K562 (cell line): ENCODE data around the gene CSTPP1. TPM values are rescaled to one million over a fixed set of nuclear protein-coding genes. Genes with fewer than 3 reads are reported as not detected.

ENCODE experiments used
- ATAC-seq: fragments of 200-7000 bp; cut with Tn5 transposase; 3 replicates; pipeline ENCODE4 v1.9.1; 2020; ENCODE audit warnings: moderate library complexity
- BruUV-seq: library from RNA; stranded (reverse); fragments of 400-500 nt; replicated peaks from 2 replicates; lab custom pipeline; 2021; lab: Mats Ljungman, UMichigan
- CTCF ChIA-PET: fragments of 300-600 bp; formaldehyde crosslinking; extraction: SDS; loops from one replicate; lab custom pipeline; 2021; ENCODE audit warnings: low intra/inter-chr PET ratio; lab: Yijun Ruan, JAX
- POLR2A ChIA-PET: fragments of 300-600, 350-650 bp; sonication (Branson Sonifier 250); formaldehyde crosslinking; extraction: SDS; loops from one replicate; lab custom pipeline; 2021; ENCODE audit warnings: antibody characterized with exemption, inconsistent platforms; lab: Yijun Ruan, JAX
- DNase-seq, 4 experiments: peaks; one replicate each; pipeline versions ENCODE4 v3.0.0 to v3.0.0-alpha.2; 2011 to 2018; ENCODE audit warnings: low spot score in 3 of 4, mixed read lengths in 3 of 4; ENCODE audit errors: extremely low read depth in 1 of 4
- FAIRE-seq: peaks from 2 replicates; lab custom pipeline; 2011; peaks lifted over from hg19 to GRCh38; lab: Jason Lieb, UNC
- H2AFZ ChIP-seq: 2 replicates; pipeline ENCODE4 v1.6.0; 2011; ENCODE audit warnings: low read depth, low read length, control low read depth, inconsistent platforms
- H3K27ac ChIP-seq: fragments of 200-600 bp; 3 replicates; pipeline ENCODE4 v1.8.0; 2011; ENCODE audit warnings: low read depth, mild to moderate bottlenecking, control low read depth, inconsistent platforms, low read length, moderate library complexity, mixed read lengths; ENCODE audit errors: extremely low read depth
- H3K27me3 ChIP-seq, 2 experiments: fragments of 300-600 bp in 1 of 2; 2 replicates in 1 of 2; 3 replicates in 1 of 2; pipeline versions ENCODE4 v1.6.0 to v1.8.0; 2011; ENCODE audit warnings: inconsistent platforms in 2 of 2, low read length in 2 of 2, mild to moderate bottlenecking in 1 of 2, mixed read lengths in 1 of 2, moderate library complexity in 1 of 2; ENCODE audit not compliant: control insufficient read depth in 2 of 2, insufficient read depth in 2 of 2
- H3K36me3 ChIP-seq: fragments of 300-600 bp; 3 replicates; pipeline ENCODE4 v1.8.0; 2011; ENCODE audit warnings: mild to moderate bottlenecking, low read length, inconsistent platforms; ENCODE audit not compliant: control insufficient read depth, insufficient read depth
- H3K4me1 ChIP-seq, 2 experiments: fragments of 200-600 bp in 1 of 2; replicated peaks in 1 of 2; 2 replicates in 1 of 2; 3 replicates in 1 of 2; pipeline versions ENCODE4 v1.5.1 to v1.8.0; 2011; ENCODE audit warnings: inconsistent platforms in 2 of 2, low read length in 2 of 2, mild to moderate bottlenecking in 1 of 2, mixed read lengths in 1 of 2, moderate library complexity in 1 of 2; ENCODE audit not compliant: control insufficient read depth in 2 of 2, insufficient read depth in 2 of 2
- H3K4me2 ChIP-seq: 2 replicates; pipeline ENCODE4 v1.6.1; 2011; ENCODE audit warnings: low read length, control low read depth, inconsistent platforms, mixed read lengths; ENCODE audit not compliant: insufficient read depth
- H3K4me3 ChIP-seq: fragments of 200-600 bp; sonication (generic), shearing (Covaris generic); 2 replicates; pipeline ENCODE4 v1.5.1; 2016; ENCODE audit warnings: control low read depth, inconsistent platforms
- H3K79me2 ChIP-seq: fragments of 200-600 bp; 3 replicates; pipeline ENCODE4 v1.8.0; 2011; ENCODE audit warnings: low read length, inconsistent platforms; ENCODE audit not compliant: control insufficient read depth, insufficient read depth
- H3K9ac ChIP-seq, 2 experiments: 2 replicates each; pipeline versions ENCODE4 v1.6.0 to v1.6.1; 2011; ENCODE audit warnings: low read depth in 2 of 2, low read length in 2 of 2, control low read depth in 1 of 2, inconsistent platforms in 1 of 2, mild to moderate bottlenecking in 1 of 2, mixed read lengths in 1 of 2; ENCODE audit not compliant: insufficient read depth in 1 of 2
- H3K9me1 ChIP-seq: one replicate; pipeline ENCODE4 v1.6.0; 2011; ENCODE audit warnings: inconsistent platforms, mild to moderate bottlenecking, low read length, moderate library complexity; ENCODE audit not compliant: control insufficient read depth, insufficient read depth
- H3K9me3 ChIP-seq: replicated peaks from 2 replicates; pipeline ENCODE4 v1.5.1; 2011; ENCODE audit warnings: low read depth, low read length, inconsistent platforms; ENCODE audit not compliant: control insufficient read depth, insufficient read depth
- H4K20me1 ChIP-seq: replicated peaks from 2 replicates; pipeline ENCODE4 v1.6.1; 2011; ENCODE audit warnings: low read length, inconsistent platforms, mixed read lengths; ENCODE audit not compliant: control insufficient read depth, insufficient read depth
- BMI1 ChIP-seq: fragments of 150-350 bp; IDR thresholded peaks from 2 replicates; pipeline ENCODE4 v1.6.1; 2014; ENCODE audit warnings: low read length
- CHAMP1 ChIP-seq: fragments of 450-650 bp; IDR thresholded peaks from 2 replicates; pipeline ENCODE4 v1.6.1; 2016; ENCODE audit warnings: mild to moderate bottlenecking
- DDX20 ChIP-seq: fragments of 450-650 bp; IDR thresholded peaks from 2 replicates; pipeline ENCODE4 v1.6.1; 2016; ENCODE audit warnings: missing genetic modification characterization, low read depth, mild to moderate bottlenecking, missing compliant biosample characterization, moderate library complexity
- FOXP1 ChIP-seq: sonication (generic); formaldehyde crosslinking; IDR thresholded peaks from 2 replicates; pipeline ENCODE4 v1.8.0; 2022; ENCODE audit warnings: mild to moderate bottlenecking, missing genetic modification reagents
- HSF4 ChIP-seq: fragments of 250-450 bp; sonication (Bioruptor Pico); IDR thresholded peaks from 2 replicates; pipeline ENCODE4 v2.1.2; 2022; ENCODE audit warnings: mild to moderate bottlenecking, moderate library complexity, borderline replicate concordance
- RNF219 ChIP-seq: fragments of 250-450 bp; sonication (Bioruptor Pico); IDR thresholded peaks from 2 replicates; pipeline ENCODE4 v1.5.0; 2022; ENCODE audit warnings: mild to moderate bottlenecking
- SAP30 ChIP-seq: fragments of 200-600 bp; sonication (generic); IDR thresholded peaks from 2 replicates; pipeline ENCODE4 v1.6.1; 2012; ENCODE audit warnings: borderline replicate concordance, low read depth, mild to moderate bottlenecking, moderate library complexity, low read length, control low read depth, inconsistent platforms; ENCODE audit not compliant: insufficient read depth, poor library complexity, severe bottlenecking
- SP1 ChIP-seq: sonication (generic); formaldehyde crosslinking; IDR thresholded peaks from 2 replicates; pipeline ENCODE4 v1.8.1; 2022; ENCODE audit warnings: mild to moderate bottlenecking, missing genetic modification reagents
- TRIM25 ChIP-seq: fragments of 450-650 bp; IDR thresholded peaks from 2 replicates; pipeline ENCODE4 v1.7.0; 2016; ENCODE audit warnings: borderline replicate concordance
- ZNF134 ChIP-seq: fragments of 250-450 bp; sonication (Bioruptor Pico); conservative IDR thresholded peaks from 2 replicates; pipeline ENCODE4 v1.4.0; 2020
- ZNF449 ChIP-seq: fragments of 250-450 bp; sonication (Bioruptor Pico); IDR thresholded peaks from 2 replicates; pipeline ENCODE4 v1.8.0; 2022; ENCODE audit warnings: moderate library complexity, mild to moderate bottlenecking, inconsistent platforms
- ZNF830 ChIP-seq: fragments of 250-450 bp; sonication (Bioruptor Pico); IDR thresholded peaks from 2 replicates; pipeline ENCODE4 v1.5.0; 2021; ENCODE audit warnings: mild to moderate bottlenecking
- ZSCAN32 ChIP-seq: fragments of 450-650 bp; formaldehyde crosslinking; IDR thresholded peaks from 2 replicates; pipeline ENCODE4 v1.4.0; 2020; ENCODE audit warnings: mild to moderate bottlenecking, moderate library complexity
- WGBS: fragments of 100-300 bp; shearing (Covaris generic); methylation state at CpG from one replicate; pipeline ENCODE4 v1.1.6; 2016; ENCODE audit warnings: low coverage, mixed read lengths; ENCODE audit not compliant: insufficient coverage; ENCODE audit errors: missing lambda C conversion rate; 5-methylcytosine and 5-hydroxymethylcytosine counted together
- in situ Hi-C: fragments of 300-500 bp; cut with MboI; formaldehyde crosslinking; loops from 4 replicates; pipeline ENCODE4 v1.15.0; 2018; ENCODE audit warnings: inconsistent platforms, mixed read lengths
- intact Hi-C: fragments of 100-400 bp; cut with micrococcal nuclease; formaldehyde crosslinking; loops from 2 replicates; pipeline ENCODE4 v1.14.2; 2022
- polyA plus RNA-seq, 8 experiments: library from polyadenylated mRNA; depleted of rRNA in 4 of 8; stranded (reverse) in 5 of 8; unstranded in 3 of 8; fragments of >200 nt; fragmentation: Nextera tagmentation in 2 of 8; fragmentation: Illumina TruSeq in 1 of 8; extraction: Ambion mirVana in 2 of 8; extraction: Trizol in 1 of 8; gene quantifications; 2 replicates each; pipeline versions ENCODE4 v1.2.1 to v1.2.3, GENCODE V29; 2011 to 2014; ENCODE audit warnings: inconsistent platforms in 1 of 8, missing spikeins in 1 of 8
- total RNA-seq, 7 experiments: library from RNA; depleted of rRNA in 6 of 7; stranded (reverse); fragments of >200 nt in 6 of 7; fragmentation: Illumina TruSeq in 2 of 7; extraction: Trizol in 2 of 7; gene quantifications; 2 replicates each; pipeline versions ENCODE4 v1.2.1 to v1.2.3, GENCODE V29; 2011 to 2021; ENCODE audit warnings: low replicate concordance in 1 of 7

Gene CSTPP1
- total and polyA plus RNA-seq, 9 of the 15 experiments (the other 6 are each of a cell fraction or from before 2014, with no cell fraction given) = 6.5 to 17.8 (median 9.2) TPM

GRCh38 chr11:46972343-46972742 is 35.8 kb downstream of the CSTPP1 start (continued):
- TF ChIP-seq TRIM25 (no peak), ZNF449 (CRISPR knock-in tag) (no peak), FOXP1 (CRISPR knock-in tag) (no peak), CHAMP1 (no peak)

- FAIRE-seq (no peak), DNase-seq (no peak), ATAC-seq (no peak)
- Histone ChIP-seq H3K4me3 (no peak overlapping the region), H3K9me3 (no peaks in the 10 kb centered on the region), H3K27ac (no peak overlapping the region), H2AFZ (no peak overlapping the region), H3K4me2 (no peak overlapping the region), H3K79me2 (no peaks in the 10 kb centered on the region), H3K4me1 (peaks cover 0 to 7% of the 10 kb centered on the region in 2 experiments; a peak in 2 of 5 replicates), H3K9me1 (no peaks in the 10 kb centered on the region), H3K9ac (no peak overlapping the region), H3K36me3 (no peaks in the 10 kb centered on the region), H3K27me3 (no peaks in the 10 kb centered on the region), H4K20me1 (no peaks in the 10 kb centered on the region)
- ChIA-PET CTCF (no interaction called here), POLR2A (no interaction called here)
- BruUV-seq = no TSS peak
- in situ Hi-C loops (no loop called here), intact Hi-C loops (no loop called here)
- 25% methylated on average over 2 of the region's 2 CpGs for WGBS
- no peak for TF ChIP-seq ZNF830 (CRISPR knock-in tag)
- no peak for TF ChIP-seq SAP30
- TF ChIP-seq HSF4 = no peak
- no peak for TF ChIP-seq RNF219 (CRISPR knock-in tag)
- TF ChIP-seq BMI1 = no peak
- 0 out of 2 replicates have a peak, but pooled peaks have one; percentile 20 for TF ChIP-seq ZSCAN32 (CRISPR knock-in tag)
- no peak for TF ChIP-seq SP1 (CRISPR knock-in tag)
- TF ChIP-seq DDX20 (tag) = no peak
- no peak for TF ChIP-seq ZNF134 (CRISPR knock-in tag)
These were observed 36.3 kb downstream of the CSTPP1 start for GRCh38 chr11:46972821-46973220.
